ENCODE results near the gene JHY. TPM values are rescaled to one million over a fixed set of nuclear protein-coding genes. Genes with fewer than 3 reads are reported as not detected.

The JHY gene
- total RNA-seq, 2 experiments from 2014 or later: not detected

GRCh38 chr11:122863704-122864326 is 18.7 kb upstream of the JHY start:
- intact Hi-C loops (cut with micrococcal nuclease; ENCODE audit: unreplicated experiment): loop anchor here (1.0 to 2.0 kb wide), 2 partner anchors 159 to 190 kb away; no protein-coding TSS in a partner anchor
- no peak overlapping the region for H3K4me2 ChIP-seq (ENCODE audit: low read length)
- TF ChIP-seq CTCF (conservative IDR thresholded peaks at IDR 0.05; ENCODE audit: low read length): peak; percentile 99
- TF ChIP-seq EZH2phosphoT487 (IDR thresholded peaks at IDR 0.05; ENCODE audit: borderline replicate concordance, low read depth, low read length): no peak; the same call in 1 of the 2 replicates
- no peaks in the 10 kb centered on the region for H3K9me2 ChIP-seq (ENCODE audit: insufficient read depth, low read length)
- peak; percentile 51 for DNase-seq (ENCODE audit: low spot score)
- no peaks in the 10 kb centered on the region for H4K20me1 ChIP-seq (ENCODE audit: insufficient read depth, low read length)
- CTCF ChIA-PET (ENCODE audit: unreplicated experiment): interaction anchor here (0.8 kb wide), 1 partner anchor 37 kb away, joined by 3 read pairs; no protein-coding TSS in a partner anchor
- H3K36me3 ChIP-seq (ENCODE audit: insufficient read depth, low read length): no peaks in the 10 kb centered on the region
- no TSS peak for BruUV-seq (replicated peaks)
- H3K79me2 ChIP-seq (ENCODE audit: insufficient read depth, low read depth, low read length): no peaks in the 10 kb centered on the region
- H3K4me3 ChIP-seq (ENCODE audit: low read depth, low read length, poor library complexity, severe bottlenecking): no peak overlapping the region
- no peak overlapping the region for H3K27ac ChIP-seq (ENCODE audit: low read depth, low read length, poor library complexity, severe bottlenecking)
- POLR2A ChIA-PET: interaction anchor here (0.7 to 1.2 kb wide), 4 partner anchors 42 to 284 kb away, joined by 3 read pairs; no protein-coding TSS in a partner anchor
- H3K4me1 ChIP-seq (ENCODE audit: insufficient read depth, low read length, poor library complexity, severe bottlenecking): no peaks in the 10 kb centered on the region
- H3K9me3 ChIP-seq (ENCODE audit: low read length): no peaks in the 10 kb centered on the region
- no peak overlapping the region for H2AFZ ChIP-seq (ENCODE audit: low read length)

GRCh38 chr11:122864386-122865115 is 18.0 kb upstream of the JHY start:
- Histone ChIP-seq H3K4me3 (ENCODE audit: low read depth, low read length, poor library complexity, severe bottlenecking) (no peak overlapping the region), H3K9me3 (ENCODE audit: low read length) (no peaks in the 10 kb centered on the region), H4K20me1 (ENCODE audit: insufficient read depth, low read length) (no peaks in the 10 kb centered on the region), H3K27ac (ENCODE audit: low read depth, low read length, poor library complexity, severe bottlenecking) (no peak overlapping the region), H3K79me2 (ENCODE audit: insufficient read depth, low read depth, low read length) (no peaks in the 10 kb centered on the region), H3K4me1 (ENCODE audit: insufficient read depth, low read length, poor library complexity, severe bottlenecking) (no peaks in the 10 kb centered on the region), H2AFZ (ENCODE audit: low read length) (no peak overlapping the region), H3K4me2 (ENCODE audit: low read length) (no peak overlapping the region), H3K36me3 (ENCODE audit: insufficient read depth, low read length) (no peaks in the 10 kb centered on the region), H3K9me2 (ENCODE audit: insufficient read depth, low read length) (no peaks in the 10 kb centered on the region)
- intact Hi-C loops (cut with micrococcal nuclease; ENCODE audit: unreplicated experiment): no loop called here
- ChIA-PET POLR2A (interaction anchor here (0.7 to 1.2 kb wide), 3 partner anchors 42 to 285 kb away, joined by 3 read pairs; no protein-coding TSS in a partner anchor), CTCF (ENCODE audit: unreplicated experiment) (interaction anchor here (0.8 kb wide), 1 partner anchor 36 kb away, joined by 3 read pairs; no protein-coding TSS in a partner anchor)
- TF ChIP-seq CTCF (conservative IDR thresholded peaks at IDR 0.05; ENCODE audit: low read length) (no peak), EZH2phosphoT487 (IDR thresholded peaks at IDR 0.05; ENCODE audit: borderline replicate concordance, low read depth, low read length) (no peak)
- no TSS peak for BruUV-seq (replicated peaks)
- no peak for DNase-seq (ENCODE audit: low spot score)

Data from OCI-LY7 (cell line).